ENCODE results near the gene GRM4. TPM values are rescaled to one million over a fixed set of nuclear protein-coding genes. Genes with fewer than 3 reads are reported as not detected.

Gene GRM4
- total RNA-seq, 1 donor from 2014 or later = 0.29 TPM

GRCh38 chr6:34062156-34062555 is 83.7 kb downstream of the GRM4 start:
- intact Hi-C loops (cut with DNase I) = no loop called here
- H3K27me3 ChIP-seq = peaks cover 13% of the 10 kb centered on the region
- H3K4me1 ChIP-seq = peaks cover 3% of the 10 kb centered on the region
- no peak for DNase-seq
- no peaks in the 10 kb centered on the region for H3K9me3 ChIP-seq
- no peak for TF ChIP-seq CTCF (IDR thresholded peaks at IDR 0.05)
- H3K4me3 ChIP-seq = no peak overlapping the region
- no peak for ATAC-seq
- no peaks in the 10 kb centered on the region for H3K36me3 ChIP-seq
- H3K27ac ChIP-seq = no peak overlapping the region

DNA sequence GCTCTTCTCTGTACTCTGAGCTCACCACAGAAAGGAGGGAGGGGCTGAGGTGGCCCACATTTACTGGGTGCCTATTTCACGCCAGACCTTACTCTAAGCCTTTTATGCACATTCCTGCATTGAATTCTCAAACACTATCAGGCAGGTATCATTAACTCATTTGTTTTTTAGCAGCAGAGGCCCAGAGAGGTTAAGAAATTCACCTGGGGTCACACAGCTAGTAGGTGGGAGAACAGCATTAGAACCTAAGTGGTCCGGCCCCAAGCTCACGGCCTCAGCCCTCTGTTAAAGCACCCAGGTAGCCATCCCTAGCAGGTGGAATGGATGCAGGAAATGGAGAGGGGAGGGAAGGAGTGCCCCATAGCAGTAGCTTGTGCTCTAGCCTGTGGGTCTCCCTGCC is 84.5 kb downstream of the GRM4 start:
- Histone ChIP-seq H3K4me3 (no peak overlapping the region), H3K36me3 (no peaks in the 10 kb centered on the region), H3K4me1 (peaks cover 3% of the 10 kb centered on the region), H3K27ac (no peak overlapping the region), H3K27me3 (peaks cover 9% of the 10 kb centered on the region), H3K9me3 (no peaks in the 10 kb centered on the region)
- TF ChIP-seq CTCF (IDR thresholded peaks at IDR 0.05) = no peak
- DNase-seq (no peak), ATAC-seq (no peak)
- intact Hi-C loops (cut with DNase I) = no loop called here

DNA sequence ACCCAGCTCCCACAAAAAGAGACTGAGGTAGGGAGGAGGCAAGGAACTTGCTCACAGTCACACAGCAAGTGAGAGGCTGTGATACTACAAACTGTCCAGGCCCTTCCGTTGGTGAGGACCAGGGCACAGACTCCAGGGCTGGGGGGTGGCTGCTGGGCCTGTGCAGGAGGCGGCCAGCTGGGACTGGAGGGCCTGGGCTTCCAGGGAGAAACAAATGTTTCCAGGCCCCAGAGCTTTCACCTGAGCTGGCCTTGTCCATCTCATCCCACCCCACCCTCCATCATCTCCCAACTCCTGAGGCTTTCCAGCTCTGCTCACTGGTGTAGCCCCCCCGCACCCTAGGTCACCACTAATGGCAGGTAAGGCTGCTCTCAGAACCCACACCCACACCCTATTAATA is 86.0 kb downstream of the GRM4 start:
- no peaks in the 10 kb centered on the region for H3K4me1 ChIP-seq
- H3K27ac ChIP-seq = no peak overlapping the region
- no peak for TF ChIP-seq CTCF (IDR thresholded peaks at IDR 0.05)
- DNase-seq = no peak
- H3K27me3 ChIP-seq = peaks cover 3% of the 10 kb centered on the region
- intact Hi-C loops (cut with DNase I) = no loop called here
- no peaks in the 10 kb centered on the region for H3K9me3 ChIP-seq
- H3K36me3 ChIP-seq = no peaks in the 10 kb centered on the region
- ATAC-seq = no peak
- H3K4me3 ChIP-seq = no peak overlapping the region

DNA sequence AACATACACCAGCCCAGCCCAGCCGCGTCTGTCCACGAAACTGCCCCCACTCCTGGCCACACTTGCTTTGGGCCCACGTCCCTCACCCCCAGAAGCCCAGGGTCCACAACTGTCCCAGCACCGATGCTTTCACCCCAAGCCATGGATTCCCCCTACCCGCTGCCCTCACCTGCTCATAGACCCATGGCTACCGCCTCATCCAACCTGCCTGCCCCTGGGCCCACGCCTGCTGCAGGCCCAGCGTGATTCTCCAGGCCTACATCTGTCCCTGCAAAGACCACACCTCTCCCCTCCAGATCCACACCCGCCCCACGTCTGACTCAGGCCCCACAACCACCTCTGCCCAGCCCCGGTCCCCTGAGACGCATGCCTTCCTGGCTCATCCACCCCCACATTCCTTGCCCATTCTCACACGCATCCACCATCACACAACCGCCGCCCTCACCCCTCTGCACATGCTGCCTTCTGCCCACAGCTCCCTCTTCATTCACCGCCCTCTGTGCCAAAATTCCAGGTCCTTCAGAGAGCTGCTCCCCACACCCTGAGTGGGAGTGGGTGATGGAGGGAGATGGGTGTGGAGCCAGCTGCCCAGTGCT is 86.7 kb downstream of the GRM4 start:
- ATAC-seq = no peak
- intact Hi-C loops (cut with DNase I) = no loop called here

GRCh38 chr6:34057790-34058189 is 88.1 kb downstream of the GRM4 start:
- H3K27ac ChIP-seq = no peak overlapping the region
- intact Hi-C loops (cut with DNase I) = no loop called here
- no peak for TF ChIP-seq CTCF (IDR thresholded peaks at IDR 0.05)
- no peaks in the 10 kb centered on the region for H3K9me3 ChIP-seq
- H3K36me3 ChIP-seq = no peaks in the 10 kb centered on the region
- DNase-seq (no peak), ATAC-seq (no peak)
- H3K27me3 ChIP-seq = no peaks in the 10 kb centered on the region
- no peaks in the 10 kb centered on the region for H3K4me1 ChIP-seq
- no peak overlapping the region for H3K4me3 ChIP-seq

More for the DNA sequence above, 86.7 kb downstream of the GRM4 start:
- H3K9me3 ChIP-seq = no peaks in the 10 kb centered on the region
- H3K4me3 ChIP-seq = no peak overlapping the region
- no peak for DNase-seq
- no peak for TF ChIP-seq CTCF (IDR thresholded peaks at IDR 0.05)
- no peaks in the 10 kb centered on the region for H3K36me3 ChIP-seq
- H3K4me1 ChIP-seq = no peaks in the 10 kb centered on the region
- no peak overlapping the region for H3K27ac ChIP-seq
- H3K27me3 ChIP-seq = no peaks in the 10 kb centered on the region

DNA sequence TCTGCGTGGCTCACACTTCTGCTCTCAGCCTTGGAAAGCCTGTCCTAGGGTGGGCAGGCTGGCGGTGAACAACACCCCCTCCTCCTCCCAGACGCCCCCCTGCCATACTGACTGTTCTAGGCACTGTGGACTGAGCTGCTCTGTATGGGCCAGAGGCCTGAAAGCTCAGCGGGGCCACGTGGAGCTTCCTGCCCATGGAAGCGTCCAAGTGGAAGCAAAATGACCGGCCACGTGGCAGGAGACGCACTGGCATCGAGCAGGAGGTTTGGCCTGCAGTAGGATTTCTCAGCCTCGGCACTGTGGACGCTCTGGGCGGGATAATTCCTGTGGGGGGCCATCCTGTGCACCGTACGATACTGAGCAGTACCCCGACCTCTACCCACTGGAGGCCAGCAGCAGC is 88.7 kb downstream of the GRM4 start:
- Histone ChIP-seq H3K36me3 (no peaks in the 10 kb centered on the region), H3K9me3 (no peaks in the 10 kb centered on the region), H3K4me3 (no peak overlapping the region), H3K27me3 (no peaks in the 10 kb centered on the region), H3K27ac (no peak overlapping the region), H3K4me1 (no peaks in the 10 kb centered on the region)
- no peak for TF ChIP-seq CTCF (IDR thresholded peaks at IDR 0.05)
- DNase-seq = no peak
- ATAC-seq = no peak
- intact Hi-C loops (cut with DNase I) = no loop called here

Measured in upper lobe of right lung (tissue), 1 donor.